WTC11 (cell line): ENCODE data around the gene LENEP. TPM values are rescaled to one million over a fixed set of nuclear protein-coding genes. Genes with fewer than 3 reads are reported as not detected.

Source experiments
- CBFB ChIP-seq: sonication (generic); formaldehyde crosslinking; IDR thresholded peaks from 2 replicates; pipeline ENCODE4 v1.8.1; 2022; ENCODE audit warnings: mild to moderate bottlenecking, low read depth, missing genetic modification reagents
- ESRRA ChIP-seq: sonication (generic); formaldehyde crosslinking; IDR thresholded peaks from 2 replicates; pipeline ENCODE4 v1.8.1; 2022; ENCODE audit warnings: mild to moderate bottlenecking, missing genetic modification reagents, borderline replicate concordance
- GRHL2 ChIP-seq: fragments of 250-450 bp; sonication (Bioruptor Pico); IDR thresholded peaks from 2 replicates; pipeline ENCODE4 v1.8.0; 2022; ENCODE audit warnings: mild to moderate bottlenecking, moderate library complexity; ENCODE audit not compliant: insufficient replicate concordance, severe bottlenecking
- GTF2I ChIP-seq: fragments of 250-450 bp; sonication (Bioruptor Pico); conservative IDR thresholded peaks from 2 replicates; pipeline ENCODE4 v1.4.0; 2021; ENCODE audit warnings: mild to moderate bottlenecking
- NR1H2 ChIP-seq: sonication (generic); formaldehyde crosslinking; IDR thresholded peaks from 2 replicates; pipeline ENCODE4 v1.9.0; 2021; ENCODE audit warnings: mild to moderate bottlenecking, moderate library complexity, missing genetic modification reagents
- NR2C2 ChIP-seq: sonication (generic); formaldehyde crosslinking; IDR thresholded peaks from 2 replicates; pipeline ENCODE4 v1.8.0; 2022; ENCODE audit warnings: mild to moderate bottlenecking, missing genetic modification reagents
- PRRX2 ChIP-seq: fragments of 250-450 bp; sonication (Bioruptor Pico); IDR thresholded peaks from 2 replicates; pipeline ENCODE4 v1.8.0; 2021; ENCODE audit warnings: mild to moderate bottlenecking
- TEAD1 ChIP-seq: sonication (generic); formaldehyde crosslinking; IDR thresholded peaks from 2 replicates; pipeline ENCODE4 v1.8.0; 2022; ENCODE audit warnings: mild to moderate bottlenecking, missing genetic modification reagents
- TEAD4 ChIP-seq: sonication (generic); formaldehyde crosslinking; IDR thresholded peaks from 2 replicates; pipeline ENCODE4 v1.8.0; 2022; ENCODE audit warnings: mild to moderate bottlenecking, missing genetic modification reagents
- ZBTB21 ChIP-seq: sonication (generic); formaldehyde crosslinking; IDR thresholded peaks from 2 replicates; pipeline ENCODE4 v1.8.1; 2023; ENCODE audit warnings: mild to moderate bottlenecking, missing genetic modification reagents, borderline replicate concordance
- ZNF138 ChIP-seq: sonication (generic); formaldehyde crosslinking; conservative IDR thresholded peaks from 2 replicates; pipeline ENCODE4 v1.8.1; 2022; ENCODE audit warnings: mild to moderate bottlenecking, moderate library complexity, missing genetic modification reagents
- ZNF219 ChIP-seq: sonication (generic); formaldehyde crosslinking; IDR thresholded peaks from 2 replicates; pipeline ENCODE4 v1.8.0; 2023; ENCODE audit warnings: missing genetic modification reagents, mild to moderate bottlenecking, borderline replicate concordance
- ZNF263 ChIP-seq: sonication (generic); formaldehyde crosslinking; IDR thresholded peaks from 2 replicates; pipeline ENCODE4 v1.8.1; 2022; ENCODE audit warnings: low read depth, mild to moderate bottlenecking, moderate library complexity, missing genetic modification reagents
- ZNF317 ChIP-seq: sonication (generic); formaldehyde crosslinking; IDR thresholded peaks from 2 replicates; pipeline ENCODE4 v1.8.1; 2023; ENCODE audit warnings: low read depth, mild to moderate bottlenecking, moderate library complexity, missing genetic modification reagents, borderline replicate concordance
- ZNF396 ChIP-seq: fragments of 250-450 bp; sonication (Bioruptor Pico); IDR thresholded peaks from 2 replicates; pipeline ENCODE4 v1.8.0; 2021; ENCODE audit warnings: mild to moderate bottlenecking, moderate library complexity, borderline replicate concordance
- ZNF416 ChIP-seq: fragments of 250-450 bp; sonication (Bioruptor Pico); IDR thresholded peaks from 2 replicates; pipeline ENCODE4 v1.9.0; 2021; ENCODE audit warnings: mild to moderate bottlenecking, inconsistent platforms
- total RNA-seq: library from RNA; stranded (reverse); gene quantifications from 3 replicates; pipeline ENCODE4 v1.2.3, GENCODE V29; 2021
- TF ChIP-seq, protein P1 (sequence below): sonication (generic); formaldehyde crosslinking; IDR thresholded peaks from 2 replicates; pipeline ENCODE4 v1.8.0; 2023; ENCODE audit warnings: missing genetic modification reagents
- TF ChIP-seq, protein P2 (sequence below): fragments of 250-450 bp; sonication (Bioruptor Pico); IDR thresholded peaks from 2 replicates; pipeline ENCODE4 v1.9.0; 2021; ENCODE audit warnings: mild to moderate bottlenecking
- TF ChIP-seq, protein P3 (sequence below): fragments of 250-450 bp; sonication (Bioruptor Pico); conservative IDR thresholded peaks from 2 replicates; pipeline ENCODE4 v1.9.0; 2021; ENCODE audit warnings: mild to moderate bottlenecking
- TF ChIP-seq, protein P4 (sequence below): sonication (generic); formaldehyde crosslinking; IDR thresholded peaks from 2 replicates; pipeline ENCODE4 v1.8.1; 2022; ENCODE audit warnings: mild to moderate bottlenecking, moderate library complexity, missing genetic modification reagents
- TF ChIP-seq, protein P5 (sequence below): sonication (generic); formaldehyde crosslinking; IDR thresholded peaks from 2 replicates; pipeline ENCODE4 v1.8.0; 2022; ENCODE audit warnings: mild to moderate bottlenecking, missing genetic modification reagents
- TF ChIP-seq, protein P6 (sequence below): sonication (generic); formaldehyde crosslinking; IDR thresholded peaks from 2 replicates; pipeline ENCODE4 v1.8.0; 2022; ENCODE audit warnings: mild to moderate bottlenecking, missing genetic modification reagents
- TF ChIP-seq, protein P7 (sequence below): sonication (generic); formaldehyde crosslinking; IDR thresholded peaks from 2 replicates; pipeline ENCODE4 v1.8.0; 2023; ENCODE audit warnings: mild to moderate bottlenecking, missing genetic modification reagents

LENEP gene
- total RNA-seq, 1 experiment from 2014 or later: 1.2 TPM

DNA sequence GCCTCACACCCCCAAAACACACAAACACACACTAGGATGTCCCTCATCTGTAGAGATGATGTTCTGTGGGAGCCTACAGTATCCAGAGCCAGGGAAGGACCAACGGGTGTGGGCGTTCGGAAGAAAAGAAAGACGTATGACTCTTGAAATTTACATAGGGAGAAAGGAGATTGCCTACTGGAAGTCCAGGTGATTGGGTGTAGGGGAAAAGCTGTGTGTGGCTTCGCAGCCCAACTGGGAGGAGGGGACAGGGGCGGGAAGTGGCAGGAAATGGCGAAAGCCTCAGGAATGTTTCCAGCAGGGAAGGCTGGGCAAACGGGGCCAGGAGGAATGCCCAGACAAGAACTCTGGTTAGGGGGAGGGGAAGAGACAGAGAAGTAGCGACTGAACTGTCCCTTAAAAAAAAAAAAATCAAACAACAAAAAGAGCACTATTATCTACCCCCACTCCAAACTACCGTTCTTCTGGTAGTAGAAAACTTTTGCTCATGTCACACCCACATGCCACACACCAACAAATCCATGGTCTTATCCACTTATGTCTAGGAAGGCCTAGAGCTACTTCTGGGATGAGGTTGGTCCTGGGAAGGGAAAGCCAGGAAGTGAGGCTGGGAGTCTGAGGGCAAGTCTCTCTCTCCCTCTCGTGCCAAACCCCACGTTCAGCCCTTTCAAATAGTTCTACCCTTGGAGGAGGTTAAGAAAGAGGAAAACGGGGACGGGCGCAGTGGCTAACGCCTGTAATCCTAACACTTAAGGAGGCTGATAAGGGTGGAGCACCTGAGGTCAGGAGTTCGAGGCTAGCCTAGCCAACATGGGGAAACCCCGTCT is 20.7 kb upstream of the LENEP start (continued):
- TF ChIP-seq, protein P1, sequence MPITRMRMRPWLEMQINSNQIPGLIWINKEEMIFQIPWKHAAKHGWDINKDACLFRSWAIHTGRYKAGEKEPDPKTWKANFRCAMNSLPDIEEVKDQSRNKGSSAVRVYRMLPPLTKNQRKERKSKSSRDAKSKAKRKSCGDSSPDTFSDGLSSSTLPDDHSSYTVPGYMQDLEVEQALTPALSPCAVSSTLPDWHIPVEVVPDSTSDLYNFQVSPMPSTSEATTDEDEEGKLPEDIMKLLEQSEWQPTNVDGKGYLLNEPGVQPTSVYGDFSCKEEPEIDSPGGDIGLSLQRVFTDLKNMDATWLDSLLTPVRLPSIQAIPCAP (CRISPR knock-in tag): no peak
- no peak for TF ChIP-seq NR1H2 (CRISPR knock-in tag)
- no peak for TF ChIP-seq PRRX2
- no peak for TF ChIP-seq ZNF416
- no peak for TF ChIP-seq GTF2I
- TF ChIP-seq ZBTB21: no peak
- TF ChIP-seq NR2C2: no peak
- TF ChIP-seq, protein P2, sequence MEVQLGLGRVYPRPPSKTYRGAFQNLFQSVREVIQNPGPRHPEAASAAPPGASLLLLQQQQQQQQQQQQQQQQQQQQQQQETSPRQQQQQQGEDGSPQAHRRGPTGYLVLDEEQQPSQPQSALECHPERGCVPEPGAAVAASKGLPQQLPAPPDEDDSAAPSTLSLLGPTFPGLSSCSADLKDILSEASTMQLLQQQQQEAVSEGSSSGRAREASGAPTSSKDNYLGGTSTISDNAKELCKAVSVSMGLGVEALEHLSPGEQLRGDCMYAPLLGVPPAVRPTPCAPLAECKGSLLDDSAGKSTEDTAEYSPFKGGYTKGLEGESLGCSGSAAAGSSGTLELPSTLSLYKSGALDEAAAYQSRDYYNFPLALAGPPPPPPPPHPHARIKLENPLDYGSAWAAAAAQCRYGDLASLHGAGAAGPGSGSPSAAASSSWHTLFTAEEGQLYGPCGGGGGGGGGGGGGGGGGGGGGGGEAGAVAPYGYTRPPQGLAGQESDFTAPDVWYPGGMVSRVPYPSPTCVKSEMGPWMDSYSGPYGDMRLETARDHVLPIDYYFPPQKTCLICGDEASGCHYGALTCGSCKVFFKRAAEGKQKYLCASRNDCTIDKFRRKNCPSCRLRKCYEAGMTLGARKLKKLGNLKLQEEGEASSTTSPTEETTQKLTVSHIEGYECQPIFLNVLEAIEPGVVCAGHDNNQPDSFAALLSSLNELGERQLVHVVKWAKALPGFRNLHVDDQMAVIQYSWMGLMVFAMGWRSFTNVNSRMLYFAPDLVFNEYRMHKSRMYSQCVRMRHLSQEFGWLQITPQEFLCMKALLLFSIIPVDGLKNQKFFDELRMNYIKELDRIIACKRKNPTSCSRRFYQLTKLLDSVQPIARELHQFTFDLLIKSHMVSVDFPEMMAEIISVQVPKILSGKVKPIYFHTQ: no peak; the same call in 1 of the 2 replicates
- no peak for TF ChIP-seq ZNF138 (CRISPR knock-in tag)
- no peak for TF ChIP-seq ESRRA
- TF ChIP-seq TEAD1 (CRISPR knock-in tag): peak; percentile 97; the same call in 1 of the 2 replicates
- TF ChIP-seq ZNF219 (CRISPR knock-in tag): no peak
- TF ChIP-seq ZNF263 (CRISPR knock-in tag): no peak
- TF ChIP-seq, protein P3, sequence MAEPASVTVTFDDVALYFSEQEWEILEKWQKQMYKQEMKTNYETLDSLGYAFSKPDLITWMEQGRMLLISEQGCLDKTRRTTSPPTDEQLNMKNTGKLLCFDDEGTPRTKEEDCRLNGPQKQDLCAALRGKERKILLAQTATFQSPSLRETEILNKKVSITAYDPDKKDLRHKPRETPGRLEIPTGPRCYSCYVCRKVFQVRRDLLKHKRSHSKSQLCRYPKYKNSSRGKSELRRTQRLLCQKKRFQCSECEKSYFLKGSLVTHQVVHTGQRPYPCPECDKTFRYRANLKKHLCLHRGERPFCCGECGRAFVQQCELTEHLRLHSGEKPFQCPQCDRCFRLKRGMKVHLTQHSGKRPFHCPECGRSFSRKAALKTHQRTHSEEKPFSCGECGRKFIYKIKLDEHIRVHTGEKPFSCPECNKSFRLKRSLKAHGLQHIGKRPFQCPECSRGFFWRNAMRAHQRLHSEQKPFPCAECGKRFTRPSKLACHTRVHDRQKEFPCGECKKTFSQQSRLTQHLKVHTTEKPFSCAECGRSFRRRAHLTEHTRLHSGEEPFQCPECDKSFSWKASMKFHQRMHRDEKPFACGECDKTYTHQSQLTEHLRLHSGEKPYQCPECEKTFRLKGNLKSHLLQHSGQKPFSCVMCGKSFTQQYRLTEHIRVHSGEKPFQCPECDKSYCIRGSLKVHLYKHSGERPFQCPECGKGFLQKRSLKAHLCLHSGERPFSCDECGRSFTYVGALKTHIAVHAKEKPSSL (CRISPR knock-in tag): 0 out of 2 replicates have a peak, but pooled peaks have one; percentile 52
- TF ChIP-seq, protein P4, sequence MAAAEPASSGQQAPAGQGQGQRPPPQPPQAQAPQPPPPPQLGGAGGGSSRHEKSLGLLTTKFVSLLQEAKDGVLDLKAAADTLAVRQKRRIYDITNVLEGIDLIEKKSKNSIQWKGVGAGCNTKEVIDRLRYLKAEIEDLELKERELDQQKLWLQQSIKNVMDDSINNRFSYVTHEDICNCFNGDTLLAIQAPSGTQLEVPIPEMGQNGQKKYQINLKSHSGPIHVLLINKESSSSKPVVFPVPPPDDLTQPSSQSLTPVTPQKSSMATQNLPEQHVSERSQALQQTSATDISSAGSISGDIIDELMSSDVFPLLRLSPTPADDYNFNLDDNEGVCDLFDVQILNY (CRISPR knock-in tag): peak; percentile 44; the same call in 1 of the 2 replicates
- TF ChIP-seq ZNF396: no peak
- TF ChIP-seq, protein P5, sequence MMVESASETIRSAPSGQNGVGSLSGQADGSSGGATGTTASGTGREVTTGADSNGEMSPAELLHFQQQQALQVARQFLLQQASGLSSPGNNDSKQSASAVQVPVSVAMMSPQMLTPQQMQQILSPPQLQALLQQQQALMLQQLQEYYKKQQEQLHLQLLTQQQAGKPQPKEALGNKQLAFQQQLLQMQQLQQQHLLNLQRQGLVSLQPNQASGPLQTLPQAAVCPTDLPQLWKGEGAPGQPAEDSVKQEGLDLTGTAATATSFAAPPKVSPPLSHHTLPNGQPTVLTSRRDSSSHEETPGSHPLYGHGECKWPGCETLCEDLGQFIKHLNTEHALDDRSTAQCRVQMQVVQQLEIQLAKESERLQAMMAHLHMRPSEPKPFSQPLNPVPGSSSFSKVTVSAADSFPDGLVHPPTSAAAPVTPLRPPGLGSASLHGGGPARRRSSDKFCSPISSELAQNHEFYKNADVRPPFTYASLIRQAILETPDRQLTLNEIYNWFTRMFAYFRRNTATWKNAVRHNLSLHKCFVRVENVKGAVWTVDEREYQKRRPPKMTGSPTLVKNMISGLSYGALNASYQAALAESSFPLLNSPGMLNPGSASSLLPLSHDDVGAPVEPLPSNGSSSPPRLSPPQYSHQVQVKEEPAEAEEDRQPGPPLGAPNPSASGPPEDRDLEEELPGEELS: peak; percentile 43; the same call in 1 of the 2 replicates
- TF ChIP-seq, protein P6, sequence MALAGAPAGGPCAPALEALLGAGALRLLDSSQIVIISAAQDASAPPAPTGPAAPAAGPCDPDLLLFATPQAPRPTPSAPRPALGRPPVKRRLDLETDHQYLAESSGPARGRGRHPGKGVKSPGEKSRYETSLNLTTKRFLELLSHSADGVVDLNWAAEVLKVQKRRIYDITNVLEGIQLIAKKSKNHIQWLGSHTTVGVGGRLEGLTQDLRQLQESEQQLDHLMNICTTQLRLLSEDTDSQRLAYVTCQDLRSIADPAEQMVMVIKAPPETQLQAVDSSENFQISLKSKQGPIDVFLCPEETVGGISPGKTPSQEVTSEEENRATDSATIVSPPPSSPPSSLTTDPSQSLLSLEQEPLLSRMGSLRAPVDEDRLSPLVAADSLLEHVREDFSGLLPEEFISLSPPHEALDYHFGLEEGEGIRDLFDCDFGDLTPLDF (CRISPR knock-in tag): no peak
- peak; percentile 84 for TF ChIP-seq TEAD4
- no peak for TF ChIP-seq ZNF317 (CRISPR knock-in tag)
- no peak for TF ChIP-seq CBFB
- TF ChIP-seq GRHL2: no peak
- TF ChIP-seq, protein P7, sequence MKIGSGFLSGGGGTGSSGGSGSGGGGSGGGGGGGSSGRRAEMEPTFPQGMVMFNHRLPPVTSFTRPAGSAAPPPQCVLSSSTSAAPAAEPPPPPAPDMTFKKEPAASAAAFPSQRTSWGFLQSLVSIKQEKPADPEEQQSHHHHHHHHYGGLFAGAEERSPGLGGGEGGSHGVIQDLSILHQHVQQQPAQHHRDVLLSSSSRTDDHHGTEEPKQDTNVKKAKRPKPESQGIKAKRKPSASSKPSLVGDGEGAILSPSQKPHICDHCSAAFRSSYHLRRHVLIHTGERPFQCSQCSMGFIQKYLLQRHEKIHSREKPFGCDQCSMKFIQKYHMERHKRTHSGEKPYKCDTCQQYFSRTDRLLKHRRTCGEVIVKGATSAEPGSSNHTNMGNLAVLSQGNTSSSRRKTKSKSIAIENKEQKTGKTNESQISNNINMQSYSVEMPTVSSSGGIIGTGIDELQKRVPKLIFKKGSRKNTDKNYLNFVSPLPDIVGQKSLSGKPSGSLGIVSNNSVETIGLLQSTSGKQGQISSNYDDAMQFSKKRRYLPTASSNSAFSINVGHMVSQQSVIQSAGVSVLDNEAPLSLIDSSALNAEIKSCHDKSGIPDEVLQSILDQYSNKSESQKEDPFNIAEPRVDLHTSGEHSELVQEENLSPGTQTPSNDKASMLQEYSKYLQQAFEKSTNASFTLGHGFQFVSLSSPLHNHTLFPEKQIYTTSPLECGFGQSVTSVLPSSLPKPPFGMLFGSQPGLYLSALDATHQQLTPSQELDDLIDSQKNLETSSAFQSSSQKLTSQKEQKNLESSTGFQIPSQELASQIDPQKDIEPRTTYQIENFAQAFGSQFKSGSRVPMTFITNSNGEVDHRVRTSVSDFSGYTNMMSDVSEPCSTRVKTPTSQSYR (CRISPR knock-in tag): 0 out of 2 replicates have a peak, but pooled peaks have one; percentile 65
